ENCODE measurements around the gene ALKBH3.

Gene ALKBH3

GRCh38 chr11:43916621-43917020, 36.0 kb downstream of the ALKBH3 start:
- H3K4me2 ChIP-seq (ENCODE audit: insufficient read depth, low read length), result no peak overlapping the region
- no peak for TF ChIP-seq EZH2 (IDR thresholded peaks at IDR 0.05; ENCODE audit: borderline replicate concordance, low read depth, low read length, severe bottlenecking)
- TF ChIP-seq, protein P1, sequence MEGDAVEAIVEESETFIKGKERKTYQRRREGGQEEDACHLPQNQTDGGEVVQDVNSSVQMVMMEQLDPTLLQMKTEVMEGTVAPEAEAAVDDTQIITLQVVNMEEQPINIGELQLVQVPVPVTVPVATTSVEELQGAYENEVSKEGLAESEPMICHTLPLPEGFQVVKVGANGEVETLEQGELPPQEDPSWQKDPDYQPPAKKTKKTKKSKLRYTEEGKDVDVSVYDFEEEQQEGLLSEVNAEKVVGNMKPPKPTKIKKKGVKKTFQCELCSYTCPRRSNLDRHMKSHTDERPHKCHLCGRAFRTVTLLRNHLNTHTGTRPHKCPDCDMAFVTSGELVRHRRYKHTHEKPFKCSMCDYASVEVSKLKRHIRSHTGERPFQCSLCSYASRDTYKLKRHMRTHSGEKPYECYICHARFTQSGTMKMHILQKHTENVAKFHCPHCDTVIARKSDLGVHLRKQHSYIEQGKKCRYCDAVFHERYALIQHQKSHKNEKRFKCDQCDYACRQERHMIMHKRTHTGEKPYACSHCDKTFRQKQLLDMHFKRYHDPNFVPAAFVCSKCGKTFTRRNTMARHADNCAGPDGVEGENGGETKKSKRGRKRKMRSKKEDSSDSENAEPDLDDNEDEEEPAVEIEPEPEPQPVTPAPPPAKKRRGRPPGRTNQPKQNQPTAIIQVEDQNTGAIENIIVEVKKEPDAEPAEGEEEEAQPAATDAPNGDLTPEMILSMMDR (IDR thresholded peaks at IDR 0.05; ENCODE audit: borderline replicate concordance, extremely low read depth, low read length, poor library complexity, severe bottlenecking), result no peak
- H3K4me1 ChIP-seq (ENCODE audit: insufficient read depth, low read length), result no peaks in the 10 kb centered on the region
- no peak overlapping the region for H3K4me3 ChIP-seq (ENCODE audit: low read depth in 1 of 2, low read length in 2 of 2)
- H3K9ac ChIP-seq (ENCODE audit: low read depth, low read length), result no peak overlapping the region
- H2AFZ ChIP-seq (ENCODE audit: low read depth, low read length), result no peak overlapping the region
- H3K27me3 ChIP-seq (ENCODE audit: insufficient read depth, low read length, poor library complexity), result no peaks in the 10 kb centered on the region
- no peak overlapping the region for H3K27ac ChIP-seq (ENCODE audit: low read length)
- no peak for DNase-seq
- H3K9me3 ChIP-seq (ENCODE audit: insufficient read depth, low read length, severe bottlenecking), result no peaks in the 10 kb centered on the region
- H4K20me1 ChIP-seq (ENCODE audit: insufficient read depth, low read length), result no peaks in the 10 kb centered on the region
- H3K36me3 ChIP-seq (ENCODE audit: insufficient read depth, low read length), result peaks cover 16% of the 10 kb centered on the region
- no peak for ATAC-seq (ENCODE audit: insufficient read depth, low read depth)
- H3K79me2 ChIP-seq (ENCODE audit: insufficient read depth, low read length), result no peaks in the 10 kb centered on the region

DNA sequence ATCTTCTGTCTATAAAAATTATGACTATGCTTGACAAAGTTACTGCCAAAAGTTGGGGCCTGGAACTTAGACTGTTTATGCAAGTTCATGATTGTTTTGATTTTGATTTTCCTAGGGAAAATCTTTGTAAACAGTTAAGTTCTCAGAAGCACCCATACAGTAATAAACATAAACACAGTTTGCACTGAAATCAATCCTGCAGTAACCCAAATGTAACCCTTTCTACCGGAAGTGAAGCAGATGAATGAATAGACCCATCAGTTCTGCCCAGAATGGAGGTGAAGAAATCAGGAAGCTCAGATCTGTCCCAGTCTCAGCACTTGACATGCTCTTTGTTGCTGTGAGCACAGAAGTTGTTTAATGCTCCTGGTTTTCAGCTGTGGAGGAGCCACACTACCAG, 37.2 kb downstream of the ALKBH3 start:
- no peak for TF ChIP-seq EZH2 (IDR thresholded peaks at IDR 0.05; ENCODE audit: borderline replicate concordance, low read depth, low read length, severe bottlenecking)
- TF ChIP-seq, protein P1 (IDR thresholded peaks at IDR 0.05; ENCODE audit: borderline replicate concordance, extremely low read depth, low read length, poor library complexity, severe bottlenecking), result no peak
- no peak for DNase-seq
- no peaks in the 10 kb centered on the region for H4K20me1 ChIP-seq (ENCODE audit: insufficient read depth, low read length)
- H2AFZ ChIP-seq (ENCODE audit: low read depth, low read length), result no peak overlapping the region
- no peak overlapping the region for H3K4me2 ChIP-seq (ENCODE audit: insufficient read depth, low read length)
- H3K36me3 ChIP-seq (ENCODE audit: insufficient read depth, low read length), result peaks cover 16% of the 10 kb centered on the region
- no peaks in the 10 kb centered on the region for H3K4me1 ChIP-seq (ENCODE audit: insufficient read depth, low read length)
- ATAC-seq (ENCODE audit: insufficient read depth, low read depth), result no peak
- H3K4me3 ChIP-seq (ENCODE audit: low read depth in 1 of 2, low read length in 2 of 2), result no peak overlapping the region
- no peak overlapping the region for H3K9ac ChIP-seq (ENCODE audit: low read depth, low read length)
- no peaks in the 10 kb centered on the region for H3K79me2 ChIP-seq (ENCODE audit: insufficient read depth, low read length)
- H3K27me3 ChIP-seq (ENCODE audit: insufficient read depth, low read length, poor library complexity), result no peaks in the 10 kb centered on the region
- no peak overlapping the region for H3K27ac ChIP-seq (ENCODE audit: low read length)
- H3K9me3 ChIP-seq (ENCODE audit: insufficient read depth, low read length, severe bottlenecking), result no peaks in the 10 kb centered on the region

GRCh38 chr11:43918662-43919061, 38.0 kb downstream of the ALKBH3 start:
- Histone ChIP-seq H3K36me3 (ENCODE audit: insufficient read depth, low read length) (peaks cover 16% of the 10 kb centered on the region), H2AFZ (ENCODE audit: low read depth, low read length) (no peak overlapping the region), H3K27ac (ENCODE audit: low read length) (no peak overlapping the region), H3K27me3 (ENCODE audit: insufficient read depth, low read length, poor library complexity) (no peaks in the 10 kb centered on the region), H3K9ac (ENCODE audit: low read depth, low read length) (no peak overlapping the region), H3K4me1 (ENCODE audit: insufficient read depth, low read length) (no peaks in the 10 kb centered on the region), H3K79me2 (ENCODE audit: insufficient read depth, low read length) (no peaks in the 10 kb centered on the region), H3K9me3 (ENCODE audit: insufficient read depth, low read length, severe bottlenecking) (no peaks in the 10 kb centered on the region), H3K4me3 (ENCODE audit: low read depth in 1 of 2, low read length in 2 of 2) (no peak overlapping the region), H3K4me2 (ENCODE audit: insufficient read depth, low read length) (no peak overlapping the region), H4K20me1 (ENCODE audit: insufficient read depth, low read length) (no peaks in the 10 kb centered on the region)
- no peak for ATAC-seq (ENCODE audit: insufficient read depth, low read depth)
- TF ChIP-seq, protein P1 (IDR thresholded peaks at IDR 0.05; ENCODE audit: borderline replicate concordance, extremely low read depth, low read length, poor library complexity, severe bottlenecking), result no peak
- no peak for TF ChIP-seq EZH2 (IDR thresholded peaks at IDR 0.05; ENCODE audit: borderline replicate concordance, low read depth, low read length, severe bottlenecking)
- no peak for DNase-seq

Measured in DND-41 (cell line).